T-helper 1 cell (primary cell): ENCODE results near the gene PRSS2.
"Not testable (repeated sequence)": the region's sequence is repeated elsewhere in the genome, so short reads cannot be mapped to it uniquely, and the experiment has no call there.

Experiments used
- DNase-seq, 5 donors: peaks; one replicate each; pipeline ENCODE4 v3.0.0-alpha.2; 2012 to 2020
- total RNA-seq, 4 donors: gene quantifications; one replicate each; lab custom pipeline; 2026; lab: John Stamatoyannopoulos, UW

PRSS2 gene
- 0 reads per million in 4 donors for total RNA-seq

- DNase-seq = no peak
Observed at GRCh38 chr7:142770661-142771352, at the start of gene PRSS2. PRSS2 (plus strand) TSS chr7:142770970; CDS start chr7:142770983, 13 bp downstream.

DNA sequence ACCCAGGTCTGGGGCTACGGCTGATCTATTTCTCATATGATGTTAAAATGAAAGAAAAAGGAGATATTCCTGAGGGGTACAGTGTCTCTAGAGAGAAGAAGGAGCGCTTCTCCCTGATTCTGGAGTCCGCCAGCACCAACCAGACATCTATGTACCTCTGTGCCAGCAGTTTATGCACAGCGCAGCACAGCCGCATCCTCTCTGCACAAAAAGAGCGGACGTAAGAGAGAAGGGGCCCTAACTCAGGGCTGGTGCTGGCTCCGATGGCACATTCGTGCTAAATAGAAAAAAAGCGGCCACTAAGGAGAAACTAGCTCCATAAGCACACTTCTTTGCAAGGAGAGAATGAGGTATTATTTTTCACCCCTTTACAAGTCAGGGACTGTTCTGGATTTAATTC lies 49.8 kb upstream of the PRSS2 start:
- no peak for DNase-seq

- DNase-seq = peak in 1 of 5 donors; percentile 16
Observed at GRCh38 chr7:142722248-142722794, 48.4 kb upstream of the PRSS2 start.

DNA sequence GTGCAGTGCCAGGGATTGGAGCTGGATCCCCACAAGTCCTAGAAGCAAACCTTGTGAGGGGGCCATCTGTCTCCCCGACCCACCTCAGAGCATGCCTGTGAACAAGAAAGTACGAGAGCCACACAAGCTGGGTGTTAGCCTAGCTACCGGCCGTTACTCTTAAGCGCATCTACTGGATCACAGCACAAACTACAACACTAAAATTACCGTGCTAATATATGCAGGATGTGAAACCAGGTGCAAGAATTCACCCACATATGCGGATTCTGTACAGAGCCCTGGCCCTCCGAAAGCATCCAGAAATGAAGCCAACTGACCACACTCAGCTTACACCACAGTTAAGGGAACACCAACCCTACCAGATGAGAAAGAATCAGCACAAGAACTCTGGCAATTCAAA lies 37.5 kb upstream of the PRSS2 start:
- no peak for DNase-seq

- peak in 1 of 5 donors; percentile 8 for DNase-seq
Observed at GRCh38 chr7:142739923-142740492, 30.8 kb upstream of the PRSS2 start.

GRCh38 chr7:142740786-142741185 lies 30.0 kb upstream of the PRSS2 start:
- no peak for DNase-seq

- DNase-seq = not testable (repeated sequence)
Observed at GRCh38 chr7:142741932-142742331, 28.8 kb upstream of the PRSS2 start.

DNA sequence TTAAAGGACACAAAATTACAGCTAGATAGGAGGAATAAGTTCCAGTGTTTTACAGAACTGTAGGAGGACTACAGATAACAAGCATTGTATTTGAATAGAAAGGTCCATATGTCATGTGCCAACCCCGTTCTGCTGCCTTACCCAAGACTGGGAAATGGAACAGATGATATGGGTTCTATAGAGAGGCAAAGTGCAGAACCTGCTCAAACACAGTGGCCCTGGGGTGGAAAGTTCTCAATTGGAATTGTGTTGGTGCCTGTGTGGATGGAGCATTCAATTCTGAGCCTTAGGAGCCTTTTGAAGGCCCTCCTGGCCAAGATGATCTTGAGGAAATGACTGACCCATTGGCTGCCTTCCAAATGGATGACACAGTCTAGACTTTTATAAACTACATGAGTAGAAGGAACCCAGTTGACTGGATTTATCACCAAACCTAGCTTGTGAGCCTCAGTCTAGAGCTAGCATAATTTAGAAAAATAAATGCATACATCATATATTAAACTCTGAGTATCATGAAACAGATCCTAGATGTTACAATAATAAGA lies 25.6 kb upstream of the PRSS2 start:
- DNase-seq = no peak

DNA sequence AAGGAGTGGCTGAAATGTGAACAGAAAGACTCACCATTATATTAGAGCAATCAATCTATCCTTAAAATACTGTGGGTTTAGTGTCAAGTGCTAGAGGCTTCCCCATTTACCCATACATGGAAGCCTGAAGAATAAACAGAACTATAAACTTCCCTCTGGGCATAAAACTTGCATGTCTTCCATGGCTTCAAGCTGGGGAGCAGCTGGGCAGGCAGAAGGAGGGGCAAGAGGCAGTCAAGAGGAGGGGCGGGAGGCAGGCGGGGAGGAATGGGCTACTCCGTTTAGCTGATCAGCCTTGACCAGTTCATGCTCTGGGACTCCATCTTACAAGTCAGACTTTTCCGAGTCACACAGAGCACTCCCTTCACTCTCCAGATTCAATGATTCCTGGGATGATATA lies 25.0 kb upstream of the PRSS2 start:
- no peak for DNase-seq

DNA sequence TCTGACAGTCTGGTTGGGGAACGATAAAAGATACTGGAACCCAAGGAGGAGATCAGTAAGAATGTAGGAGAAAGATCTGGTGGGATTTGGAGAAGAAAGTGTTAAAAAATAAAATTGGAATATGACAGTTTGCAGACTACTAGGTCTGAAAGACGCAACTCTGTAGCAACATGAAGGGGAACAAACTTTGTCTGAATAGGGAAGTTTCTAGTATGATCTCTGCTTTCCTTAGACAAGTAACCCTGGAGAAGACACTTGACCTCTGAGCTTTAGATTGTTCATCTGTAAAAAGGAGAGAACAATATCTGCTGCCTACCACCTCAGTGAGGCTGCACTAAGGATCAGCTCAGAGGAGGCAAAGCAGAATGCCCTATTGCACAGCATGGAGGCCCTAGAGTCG lies 24.5 kb upstream of the PRSS2 start:
- no peak for DNase-seq

DNA sequence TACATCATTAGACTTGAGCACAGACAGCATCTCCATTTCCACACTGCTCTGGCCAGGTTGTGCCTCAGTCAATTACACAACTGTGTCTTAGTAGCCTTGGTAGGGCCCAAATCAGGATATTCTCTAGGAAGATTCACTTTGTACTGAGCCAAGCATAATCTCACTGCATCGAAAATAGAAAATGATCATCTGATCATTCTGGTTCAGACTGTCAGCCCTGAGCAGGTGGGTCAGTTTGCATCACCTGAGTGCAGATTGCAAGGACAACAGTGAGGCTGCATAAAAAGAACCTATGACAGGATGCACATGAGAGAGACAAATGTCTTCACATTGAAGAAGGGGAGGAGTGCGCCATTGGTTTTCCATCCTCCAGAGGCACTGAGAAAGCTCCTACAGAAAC lies 22.4 kb upstream of the PRSS2 start:
- DNase-seq = not testable (repeated sequence)

- DNase-seq = no peak
Observed at GRCh38 chr7:142749218-142749993, 21.4 kb upstream of the PRSS2 start, which contains the start of gene PRSS1. PRSS1 (plus strand) TSS chr7:142749472; CDS start chr7:142749485, 13 bp downstream.

- DNase-seq = no peak
Observed at GRCh38 chr7:142750321-142750938, 20.3 kb upstream of the PRSS2 start.

DNA sequence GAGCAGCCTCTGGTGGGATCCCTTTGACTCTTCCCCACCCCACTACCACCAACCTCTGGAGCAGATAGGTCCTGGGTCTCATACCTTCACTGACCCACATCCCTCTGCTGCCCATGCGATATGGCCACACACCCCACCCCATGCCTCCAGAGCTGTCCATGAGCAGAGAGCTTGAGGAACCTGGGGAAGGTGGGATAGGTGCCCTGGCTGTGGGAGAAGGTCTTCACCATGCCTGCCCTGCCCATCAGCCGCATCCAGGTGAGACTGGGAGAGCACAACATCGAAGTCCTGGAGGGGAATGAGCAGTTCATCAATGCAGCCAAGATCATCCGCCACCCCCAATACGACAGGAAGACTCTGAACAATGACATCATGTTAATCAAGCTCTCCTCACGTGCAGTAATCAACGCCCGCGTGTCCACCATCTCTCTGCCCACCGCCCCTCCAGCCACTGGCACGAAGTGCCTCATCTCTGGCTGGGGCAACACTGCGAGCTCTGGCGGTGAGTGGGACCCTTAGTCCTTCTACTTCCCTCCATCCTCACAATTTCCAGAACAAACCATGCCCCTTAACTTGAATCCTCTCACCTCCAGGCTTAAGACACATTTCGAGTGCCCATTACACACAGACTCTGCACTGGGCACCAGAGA lies 19.1 kb upstream of the PRSS2 start:
- not testable (repeated sequence) for DNase-seq

- DNase-seq = no peak
Observed at GRCh38 chr7:142752376-142753225, 18.2 kb upstream of the PRSS2 start.

DNA sequence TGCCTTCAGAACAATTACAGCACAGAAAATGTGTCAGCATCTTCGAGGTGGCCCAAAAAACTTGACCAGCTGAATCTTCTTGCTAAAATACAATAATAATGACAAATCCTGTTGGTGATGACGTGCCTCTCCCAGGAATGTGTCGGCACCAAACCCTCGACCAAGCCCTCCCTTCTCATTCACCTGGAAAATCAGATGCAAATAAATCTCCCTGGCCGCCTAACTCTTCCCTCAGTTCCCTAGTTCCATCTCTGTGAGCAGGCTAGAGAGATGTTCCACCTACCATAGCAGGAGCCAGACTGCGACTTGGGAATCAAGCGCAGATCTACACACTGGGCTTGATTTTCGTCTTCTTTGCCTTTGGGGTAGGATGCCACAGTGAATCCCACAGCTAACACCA lies 17.4 kb upstream of the PRSS2 start:
- no peak for DNase-seq

GRCh38 chr7:142753925-142754491 lies 16.8 kb upstream of the PRSS2 start:
- not testable (repeated sequence) for DNase-seq

GRCh38 chr7:142754681-142755575 lies 15.8 kb upstream of the PRSS2 start:
- DNase-seq = no peak

GRCh38 chr7:142758312-142758711 lies 12.5 kb upstream of the PRSS2 start:
- not testable (repeated sequence) for DNase-seq

DNA sequence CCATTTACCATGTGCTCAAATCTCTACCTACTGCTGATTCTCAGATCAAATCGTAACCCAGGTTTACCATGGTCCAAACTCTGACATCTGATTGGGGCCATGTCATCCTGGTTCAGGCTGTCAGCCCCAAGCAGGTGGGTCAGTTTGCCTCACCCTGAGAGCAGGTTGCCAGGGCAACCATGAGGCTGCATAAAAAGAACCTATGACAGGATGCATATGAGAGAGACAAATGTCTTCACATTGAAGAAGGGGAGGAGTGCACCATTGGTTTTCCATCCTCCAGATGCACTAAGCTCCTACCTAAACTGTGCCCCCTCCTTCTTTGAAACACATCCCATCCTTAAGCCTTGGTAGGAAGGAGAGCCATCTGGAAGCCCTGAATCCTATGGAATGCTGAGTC lies 11.3 kb upstream of the PRSS2 start:
- no peak for DNase-seq
